Psoas muscle (tissue), 8 donors: ENCODE results near the gene LOXL1. TPM values are rescaled to one million over a fixed set of nuclear protein-coding genes. Genes with fewer than 3 reads are reported as not detected.

Source experiments
- ATAC-seq, 4 donors: fragments of 200-7000 bp; cut with Tn5 transposase; one replicate each; pipeline ENCODE4 v1.9.1; 2020; ENCODE audit warnings: moderate library complexity in 3 of 4, mild to moderate bottlenecking in 2 of 4
- DNase-seq, 2 donors: peaks; one replicate each; pipeline ENCODE4 v3.0.0-alpha.2; 2020
- H3K27ac ChIP-seq: fragments of 200-600 bp; one replicate; pipeline ENCODE4 v1.8.0; 2022
- H3K27me3 ChIP-seq, 3 donors: fragments of 200-600 bp in 1 of 3; one replicate each; pipeline versions ENCODE4 v1.6.1 to v1.8.0; 2013 to 2022; ENCODE audit warnings: low read length in 2 of 3, mild to moderate bottlenecking in 2 of 3, moderate library complexity in 1 of 3; ENCODE audit not compliant: insufficient read depth in 3 of 3
- H3K36me3 ChIP-seq, 2 donors: fragments of 200-600 bp in 1 of 2; one replicate each; pipeline versions ENCODE4 v1.6.1 to v1.8.0; 2013 to 2022; ENCODE audit warnings: low read depth in 1 of 2, mild to moderate bottlenecking in 1 of 2, moderate library complexity in 1 of 2; ENCODE audit not compliant: insufficient read depth in 1 of 2
- H3K4me1 ChIP-seq: fragments of 200-600 bp; one replicate; pipeline ENCODE4 v1.8.0; 2022
- H3K4me3 ChIP-seq: fragments of 200-600 bp; one replicate; pipeline ENCODE4 v1.8.0; 2022; ENCODE audit warnings: mild to moderate bottlenecking
- H3K9me3 ChIP-seq: fragments of 200-600 bp; one replicate; pipeline ENCODE4 v1.8.0; 2022
- CTCF ChIP-seq: fragments of 200-600 bp; IDR thresholded peaks from one replicate; pipeline ENCODE4 v1.8.0; 2022; ENCODE audit warnings: antibody characterized with exemption
- WGBS, 3 donors: extraction: QIAGEN DNeasy Blood & Tissue Kit; methylation state at CpG; one replicate each; pipeline versions ENCODE4 v1.1.6 to v1.1.7; 2013; 5-methylcytosine and 5-hydroxymethylcytosine counted together
- intact Hi-C, 2 donors: fragments of 100-400 bp; cut with DNase I; formaldehyde crosslinking; loops; one replicate each; pipeline versions ENCODE4 v1.11.0 to v1.14.2; 2022
- polyA plus RNA-seq, 3 donors: library from polyadenylated mRNA; stranded (reverse); fragments of 200-250 nt; gene quantifications; one replicate each; pipeline ENCODE4 v1.2.3, GENCODE V29; 2013
- total RNA-seq, 4 donors: library from RNA; stranded (reverse); fragmentation: NEBNext Ultra II Directional in 2 of 4; extraction: Animal tissue kit (Norgen Biotek cat#: 25700) in 2 of 4; gene quantifications; one replicate each; pipeline versions ENCODE4 v1.2.1 to v1.2.4, GENCODE V29; 2021 to 2023
- donor health status: healthy with polysubstance abuse.
- donor health status: DM: no; HTN: no; CAD: no; lungs with moderate emphysema.
- donor health status: Bipolar disorder and iron deficiency.
- donor health status: healthy.
- donor health status: DM: yes; HTN: yes; CAD: no.
- donor health status: DM: no; HTN: no; CAD: no.
- donor health status: DM: no; HTN: no; CAD: no.
- donor health status: DM: yes; HTN: yes; CAD: no.

LOXL1 gene
- total and polyA plus RNA-seq, 7 donors: 1.6 to 8.7 (median 5.1) TPM

- 75 to 78% (median 77%) methylated on average over 4 of the region's 4 CpGs for WGBS, 3 donors
- Histone ChIP-seq H3K9me3 (no peaks in the 10 kb centered on the region), H3K4me3 (no peak overlapping the region), H3K36me3 (peaks cover 0 to 37% of the 10 kb centered on the region in 2 donors), H3K27me3 (no peaks in the 10 kb centered on the region), H3K4me1 (peaks cover 15% of the 10 kb centered on the region), H3K27ac (no peak overlapping the region)
- no peak for ATAC-seq
- intact Hi-C loops: no loop called here
- TF ChIP-seq CTCF: no peak
- peak in 1 of 2 donors; percentile 1 for DNase-seq
Measured at GRCh38 chr15:73948982-73949381, 22.7 kb downstream of the LOXL1 start.

GRCh38 chr15:73949496-73949895, 23.2 kb downstream of the LOXL1 start:
- intact Hi-C loops: no loop called here
- H3K4me3 ChIP-seq: no peak overlapping the region
- no peaks in the 10 kb centered on the region for H3K27me3 ChIP-seq
- DNase-seq (peak in 1 of 2 donors; percentile 32), ATAC-seq (no peak)
- no peak for TF ChIP-seq CTCF
- WGBS, 3 donors: 94 to 95% (median 94%) methylated on average over 10 of the region's 10 CpGs
- peaks cover 15% of the 10 kb centered on the region for H3K4me1 ChIP-seq
- no peak overlapping the region for H3K27ac ChIP-seq
- no peaks in the 10 kb centered on the region for H3K9me3 ChIP-seq
- peaks cover 0 to 37% of the 10 kb centered on the region in 2 donors for H3K36me3 ChIP-seq

- Histone ChIP-seq H3K27ac (peak overlapping the region; percentile 80), H3K9me3 (no peaks in the 10 kb centered on the region), H3K27me3 (peaks cover 0 to under 1% (median 0%) of the 10 kb centered on the region in 3 donors), H3K4me1 (peaks cover 15% of the 10 kb centered on the region), H3K36me3 (peaks cover 0 to 37% of the 10 kb centered on the region in 2 donors), H3K4me3 (no peak overlapping the region)
- intact Hi-C loops: loop anchor here in 1 of 2 donors (2.0 kb wide), 1 partner anchor 14 kb away; no protein-coding TSS in a partner anchor
- DNase-seq (peak in 1 of 2 donors; percentile 48), ATAC-seq (no peak)
- no peak for TF ChIP-seq CTCF
Measured at GRCh38 chr15:73950479-73950830, 24.2 kb downstream of the LOXL1 start.

GRCh38 chr15:73950831-73951561, 24.7 kb downstream of the LOXL1 start:
- TF ChIP-seq CTCF: peak; percentile 70
- Histone ChIP-seq H3K4me1 (peaks cover 15% of the 10 kb centered on the region), H3K36me3 (peaks cover 0 to 37% of the 10 kb centered on the region in 2 donors), H3K27me3 (peaks cover 0 to 6% (median 0%) of the 10 kb centered on the region in 3 donors), H3K4me3 (no peak overlapping the region), H3K27ac (peak overlapping the region; percentile 80), H3K9me3 (no peaks in the 10 kb centered on the region)
- ATAC-seq: peak; percentile 94 to 97 (median 96)
- peak; percentile 93 to 95 for DNase-seq
- 3 to 14% (median 6%) methylated on average over 15 of the region's 15 CpGs for WGBS, 3 donors
- intact Hi-C loops: loop anchor here in 1 of 2 donors (2.0 kb wide), 1 partner anchor 14 kb away; no protein-coding TSS in a partner anchor
